Left cardiac atrium (tissue), 4 donors: ENCODE measurements around the gene TDRD7. TPM values are rescaled to one million over a fixed set of nuclear protein-coding genes. Genes with fewer than 3 reads are reported as not detected.

ENCODE experiments used
- ATAC-seq, 2 donors: fragments of 200-7000 bp; cut with Tn5 transposase; one replicate each; pipeline ENCODE4 v1.9.1; 2020; ENCODE audit warnings: mild to moderate bottlenecking in 2 of 2, moderate library complexity in 2 of 2
- DNase-seq: peaks from one replicate; pipeline ENCODE4 v3.0.0-alpha.2; 2020
- intact Hi-C, 2 donors: fragments of 100-400 bp; cut with DNase I; formaldehyde crosslinking; loops; one replicate each; pipeline versions ENCODE4 v1.14.1 to v1.15.1; 2022 to 2023
- total RNA-seq, 2 donors: library from RNA; stranded (reverse); fragmentation: NEBNext Ultra II Directional; extraction: Animal tissue kit (Norgen Biotek cat#: 25700); gene quantifications; one replicate each; pipeline ENCODE4 v1.2.1, GENCODE V29; 2021
- donor health status: DM: no; HTN: yes; CAD: no.
- donor health status: DM: no; HTN: yes; CAD: no; lungs with severe emphysema.
- donor health status: DM: yes; HTN: yes; CAD: no.
- donor health status: Dilated cardiomyopathy.

The TDRD7 gene
- total RNA-seq, 2 donors from 2014 or later, result 8.6 to 10.0 TPM

- DNase-seq (no peak), ATAC-seq (no peak)
- intact Hi-C loops, result loop anchor here (5.0 kb wide), 2 partner anchors 37 to 57 kb away; no protein-coding TSS in a partner anchor
Measured at GRCh38 chr9:97500765-97501176, 88.9 kb downstream of the TDRD7 start.

DNA sequence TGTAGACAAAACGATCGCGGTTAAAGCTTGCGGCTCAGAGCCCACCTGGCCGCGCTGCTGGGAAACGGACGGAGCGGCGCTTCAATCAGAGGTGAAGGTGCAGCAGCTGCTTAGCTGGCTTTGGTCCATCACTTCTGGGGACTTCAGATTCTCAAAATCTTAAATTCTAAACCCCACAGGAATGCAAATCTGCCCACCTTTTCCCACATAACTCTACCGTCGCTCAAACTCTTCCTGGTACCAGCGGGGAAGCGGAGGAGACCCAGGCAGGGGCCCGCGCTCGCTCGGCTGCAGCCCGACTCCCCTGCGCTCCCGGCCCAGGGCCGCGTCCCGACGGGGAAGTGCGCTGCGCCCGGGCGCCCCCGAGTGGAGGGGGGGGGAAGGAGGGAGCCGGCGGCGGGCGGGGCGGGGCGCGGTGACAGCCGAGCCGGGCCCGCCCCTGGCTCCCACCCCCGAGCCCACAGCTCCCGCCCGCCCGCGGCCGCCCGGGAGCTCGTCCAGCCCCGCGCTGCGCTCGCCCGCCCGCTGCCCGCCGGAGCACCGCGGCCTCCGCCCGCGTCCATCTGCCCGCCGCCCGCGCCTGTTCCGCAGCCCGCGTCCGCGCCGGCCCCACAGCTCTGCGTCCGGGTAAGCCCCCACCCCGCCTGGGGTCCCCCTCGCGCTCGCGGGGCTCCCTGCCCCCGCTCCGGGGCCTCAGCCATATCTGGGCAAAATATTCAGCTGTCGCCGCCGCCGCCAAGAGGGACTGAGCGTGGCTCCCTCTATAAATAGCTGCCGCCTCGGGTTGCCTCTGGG, 89.5 kb downstream of the TDRD7 start, which contains the start of gene TMOD1:
TMOD1 (plus strand) TSS at position 490 of the 795 bp plus-strand sequence. CDS start 22,523 bp downstream, outside the sequence.
- DNase-seq (peak; percentile 83), ATAC-seq (peak; percentile 79 to 87)
- intact Hi-C loops, result loop anchor here (5.0 kb wide), 2 partner anchors 36 to 56 kb away; no protein-coding TSS in a partner anchor

DNA sequence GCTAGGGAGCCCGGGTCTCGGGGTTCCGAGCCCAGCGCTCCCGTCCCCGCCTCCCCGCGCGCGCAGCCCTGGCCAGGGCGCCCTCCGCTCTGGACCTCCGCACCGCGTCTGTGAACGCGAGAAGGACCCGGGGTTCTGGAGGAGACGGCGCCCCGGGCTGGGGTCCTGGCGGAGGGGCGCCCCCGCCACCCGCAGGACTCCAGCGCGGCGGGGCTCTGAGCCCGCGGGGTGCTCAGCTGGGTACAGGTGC, 90.0 kb downstream of the TDRD7 start:
- ATAC-seq (peak in 1 of 2 donors; percentile 17), DNase-seq (no peak)
- intact Hi-C loops, result loop anchor here (1.0 to 5.0 kb wide), 3 partner anchors 35 to 94 kb away; no protein-coding TSS in a partner anchor

DNA sequence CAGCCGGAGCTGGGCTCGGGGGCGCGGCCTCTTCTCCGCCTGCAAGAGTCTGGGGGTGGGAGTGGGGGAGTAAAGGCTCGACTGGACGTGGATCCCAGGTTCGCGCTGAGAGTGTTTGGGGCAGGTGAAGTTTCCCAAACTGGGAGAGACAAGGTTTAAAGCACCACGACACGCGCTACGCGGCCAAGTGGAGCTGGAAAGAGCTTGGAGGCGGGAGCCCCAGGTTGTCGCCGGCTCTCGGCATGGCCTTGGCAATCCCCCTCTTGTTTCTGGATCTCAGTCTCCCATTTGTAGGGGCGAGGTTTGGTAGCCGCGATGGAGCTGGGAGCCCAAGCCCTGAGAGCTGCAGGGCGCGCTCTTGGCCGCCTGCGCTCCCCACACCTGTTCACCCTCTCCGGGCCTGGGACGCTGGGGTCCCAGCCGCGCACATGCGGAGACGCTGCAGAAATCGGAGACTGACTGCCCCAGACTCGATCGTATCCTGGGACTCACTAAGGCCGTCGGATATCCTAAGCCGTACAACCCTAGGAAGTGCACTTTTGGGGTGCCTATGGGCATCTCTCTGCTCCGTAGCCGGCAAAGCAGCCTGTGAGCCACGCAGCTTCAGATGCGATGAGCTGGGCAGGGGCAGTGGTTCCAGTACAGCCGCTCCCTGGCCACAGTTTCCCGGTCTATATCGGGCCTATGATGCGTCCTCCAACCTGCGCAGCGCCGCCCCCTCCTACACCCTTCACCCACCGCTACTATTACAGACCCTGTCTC, 90.5 kb downstream of the TDRD7 start:
- ATAC-seq (peak; percentile 41 to 48), DNase-seq (peak; percentile 41)
- intact Hi-C loops, result loop anchor here (1.0 to 5.0 kb wide), 3 partner anchors 35 to 94 kb away; no protein-coding TSS in a partner anchor

- intact Hi-C loops, result loop anchor here (1.0 to 5.0 kb wide), 3 partner anchors 34 to 93 kb away; no protein-coding TSS in a partner anchor
- ATAC-seq, result peak; percentile 9 to 33
- DNase-seq, result no peak
Measured at GRCh38 chr9:97502984-97503861, 91.3 kb downstream of the TDRD7 start.

- intact Hi-C loops, result loop anchor here (5.0 kb wide), 2 partner anchors 33 to 53 kb away; no protein-coding TSS in a partner anchor
- no peak for ATAC-seq
- DNase-seq, result no peak
Measured at GRCh38 chr9:97503862-97504210, 91.9 kb downstream of the TDRD7 start.

DNA sequence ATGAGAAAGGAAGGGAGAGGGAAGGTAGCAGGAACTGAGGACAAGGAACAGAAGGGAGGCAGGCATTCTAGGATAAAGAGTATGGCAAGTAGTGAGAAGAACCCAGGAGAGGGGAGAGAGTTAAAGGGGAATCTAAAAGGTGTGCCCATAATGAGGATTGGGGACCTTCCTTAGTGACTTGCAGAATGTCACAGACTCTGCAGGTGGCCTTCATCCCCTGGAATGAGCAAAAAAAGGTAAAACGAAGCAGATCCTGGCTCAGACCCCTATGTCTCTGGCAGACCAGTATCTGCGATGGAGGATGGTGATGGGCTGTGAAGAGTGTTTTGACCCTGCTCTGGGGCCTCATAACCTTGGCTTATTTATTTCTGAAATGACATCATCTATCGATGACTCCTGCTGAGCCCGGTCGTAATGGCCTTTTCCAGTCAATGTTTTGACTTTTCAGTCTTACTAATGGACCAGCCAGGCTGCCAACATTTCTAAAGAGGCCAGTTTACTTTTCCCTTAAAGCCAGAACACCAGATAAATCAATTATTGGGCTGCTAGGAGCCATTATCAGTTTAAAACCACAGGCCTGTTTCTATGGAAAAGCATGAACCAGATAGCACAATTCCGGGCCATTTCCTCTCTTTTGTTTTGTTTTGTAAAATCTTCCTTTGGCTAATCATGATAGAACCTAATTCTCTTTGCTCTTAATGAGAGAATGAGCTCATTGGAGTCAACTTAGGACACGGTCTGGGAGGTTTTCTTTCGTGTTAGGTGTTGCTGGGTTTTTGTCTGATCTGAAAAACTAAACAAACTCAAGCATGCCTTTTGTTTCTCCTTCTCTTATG, 92.7 kb downstream of the TDRD7 start:
- DNase-seq, result peak; percentile 59

GRCh38 chr9:97505845-97506244, 93.9 kb downstream of the TDRD7 start:
- ATAC-seq (no peak), DNase-seq (no peak)
- intact Hi-C loops, result no loop called here

More for the DNA sequence above, 92.7 kb downstream of the TDRD7 start:
- intact Hi-C loops, result loop anchor here (5.0 kb wide), 2 partner anchors 33 to 53 kb away; no protein-coding TSS in a partner anchor
- peak in 1 of 2 donors; percentile 3 for ATAC-seq

- no peak for ATAC-seq
- DNase-seq, result no peak
- intact Hi-C loops, result no loop called here
Measured at GRCh38 chr9:97506306-97506705, 94.4 kb downstream of the TDRD7 start.

GRCh38 chr9:97506787-97507186, 94.9 kb downstream of the TDRD7 start:
- no peak for ATAC-seq
- DNase-seq, result no peak
- intact Hi-C loops, result no loop called here

GRCh38 chr9:97507428-97507984, 95.6 kb downstream of the TDRD7 start:
- intact Hi-C loops, result no loop called here
- no peak for DNase-seq
- no peak for ATAC-seq

DNA sequence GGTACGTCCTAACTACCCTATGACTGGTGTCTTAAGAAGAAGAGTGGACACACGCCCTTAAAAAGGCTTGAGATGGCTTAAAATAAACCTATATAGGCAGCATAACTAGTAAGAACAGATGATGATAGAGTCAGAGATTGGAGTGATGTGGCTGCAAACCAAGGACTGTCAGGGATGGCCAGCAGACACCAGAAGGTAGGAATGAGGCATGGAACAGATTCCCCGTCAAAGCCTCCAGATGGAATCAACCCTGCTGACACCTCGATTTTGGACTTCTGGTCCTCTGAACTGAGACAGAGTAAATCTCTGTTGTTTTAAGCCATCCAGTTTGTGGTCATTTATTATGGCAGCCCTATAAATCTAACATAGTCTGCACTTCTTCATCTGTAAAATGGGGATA, 97.0 kb downstream of the TDRD7 start:
- intact Hi-C loops, result no loop called here
- ATAC-seq, result no peak
- DNase-seq, result no peak

- DNase-seq (no peak), ATAC-seq (peak in 1 of 2 donors; percentile 59)
- intact Hi-C loops, result no loop called here
Measured at GRCh38 chr9:97510797-97511654, 99.1 kb downstream of the TDRD7 start.

GRCh38 chr9:97511655-97512427, 99.9 kb downstream of the TDRD7 start:
- DNase-seq (no peak), ATAC-seq (no peak)
- intact Hi-C loops, result no loop called here

GRCh38 chr9:97512966-97513560, 101.2 kb downstream of the TDRD7 start:
- intact Hi-C loops, result no loop called here

GRCh38 chr9:97514531-97514930, 102.6 kb downstream of the TDRD7 start:
- DNase-seq (no peak), ATAC-seq (peak; percentile 29 to 58)
- intact Hi-C loops, result no loop called here

More at GRCh38 chr9:97512966-97513560, 101.2 kb downstream of the TDRD7 start:
- DNase-seq (no peak), ATAC-seq (no peak)
